Esophagus squamous epithelium (tissue), 4 donors: ENCODE results near the gene NCBP3.

Experiments used
- CTCF ChIP-seq, 6 experiments: fragments of 450-650 bp in 4 of 6; fragments of 200-600 bp in 2 of 6; sonication (generic) in 2 of 6; IDR thresholded peaks; one replicate each; pipeline ENCODE4 v1.5.1; 2016 to 2019; ENCODE audit warnings: antibody characterized with exemption in 6 of 6, mild to moderate bottlenecking in 4 of 6, moderate library complexity in 4 of 6
- POLR2A ChIP-seq, 4 donors: fragments of 450-650 bp; IDR thresholded peaks; one replicate each; pipeline ENCODE4 v1.6.1; 2017; ENCODE audit warnings: antibody characterized with exemption in 4 of 4, mild to moderate bottlenecking in 4 of 4, moderate library complexity in 3 of 4

DNA sequence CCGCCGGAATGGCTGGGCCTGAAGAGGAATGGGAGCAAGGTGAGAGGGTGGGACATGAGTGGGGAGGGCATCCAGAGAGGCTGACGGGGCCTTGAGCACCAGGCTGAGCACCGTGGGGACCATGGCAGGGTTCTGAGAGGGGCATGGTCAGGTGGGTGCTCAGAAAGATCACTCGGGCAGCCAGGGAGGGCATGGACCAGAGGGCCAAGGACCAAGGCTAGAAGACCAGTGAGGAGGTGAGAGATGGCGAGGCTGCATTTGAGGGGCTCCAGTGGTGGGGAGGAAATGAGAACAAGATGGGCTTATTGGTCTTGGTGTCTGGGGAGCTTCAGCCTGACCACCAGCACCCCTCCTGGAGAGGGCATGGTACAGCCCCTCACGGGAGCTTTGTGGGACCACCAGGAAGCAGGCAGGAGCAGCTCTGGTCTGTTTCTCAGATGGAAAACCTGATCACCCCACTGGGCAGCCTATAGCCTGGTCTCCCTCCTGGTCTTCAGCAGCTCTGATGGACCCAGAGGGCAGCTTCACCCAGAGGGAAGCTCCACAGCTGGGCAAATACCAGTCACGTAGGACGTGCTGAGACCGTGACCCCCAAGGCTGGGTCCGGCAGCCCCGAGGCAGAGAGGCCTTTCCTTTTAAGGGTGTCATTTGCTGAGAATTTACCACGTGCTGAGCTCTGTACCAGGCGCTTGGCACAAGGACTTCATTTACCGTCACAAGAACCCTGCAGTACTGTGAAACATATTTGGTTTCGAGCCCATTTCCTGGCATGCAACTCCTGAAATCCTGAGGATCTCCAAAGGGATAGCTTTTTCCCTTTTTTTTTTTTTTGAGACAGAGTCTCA is 11.4 kb upstream of the NCBP3 start:
- no peak for TF ChIP-seq CTCF (IDR thresholded peaks at IDR 0.05)
- TF ChIP-seq POLR2A (IDR thresholded peaks at IDR 0.05): no peak
